ENCODE data around the gene MAP1LC3B.

- no peak for TF ChIP-seq CTCF (IDR thresholded peaks at IDR 0.05)
- no peak for TF ChIP-seq POLR2AphosphoS5 (IDR thresholded peaks at IDR 0.05)
These were observed 1.4 kb upstream of the MAP1LC3B start for GRCh38 chr16:87390641-87391323.
